Osteocyte (in vitro differentiated cells): ENCODE measurements around the gene SHPK. TPM values are rescaled to one million over a fixed set of nuclear protein-coding genes. Genes with fewer than 3 reads are reported as not detected.

Source experiments
- DNase-seq: peaks from one replicate; pipeline ENCODE4 v3.0.0; 2021; ENCODE audit warnings: mixed read lengths; ENCODE audit not compliant: unreplicated experiment; ENCODE audit errors: extremely low spot score
- H3K27ac Mint-ChIP-seq: one replicate; pipeline ENCODE4 v1.8.0; 2021; ENCODE audit warnings: mild to moderate bottlenecking, mixed read lengths; ENCODE audit not compliant: unreplicated experiment
- H3K27me3 Mint-ChIP-seq: one replicate; pipeline ENCODE4 v1.8.0; 2021; ENCODE audit warnings: mixed read lengths; ENCODE audit not compliant: unreplicated experiment
- H3K36me3 Mint-ChIP-seq: one replicate; pipeline ENCODE4 v1.8.0; 2021; ENCODE audit warnings: mixed read lengths; ENCODE audit not compliant: unreplicated experiment
- H3K4me1 Mint-ChIP-seq: one replicate; pipeline ENCODE4 v1.8.0; 2021; ENCODE audit warnings: mixed read lengths; ENCODE audit not compliant: unreplicated experiment
- H3K4me3 Mint-ChIP-seq: one replicate; pipeline ENCODE4 v1.8.0; 2021; ENCODE audit warnings: mild to moderate bottlenecking, moderate library complexity, mixed read lengths; ENCODE audit not compliant: unreplicated experiment
- H3K9me3 Mint-ChIP-seq: one replicate; pipeline ENCODE4 v1.8.0; 2021; ENCODE audit warnings: mixed read lengths; ENCODE audit not compliant: unreplicated experiment
- CTCF ChIP-seq: fragments of 200-600 bp; sonication (generic); IDR thresholded peaks from 2 replicates; pipeline ENCODE4 v1.5.0; 2021; ENCODE audit warnings: antibody characterized with exemption, mild to moderate bottlenecking, moderate library complexity
- total RNA-seq: library from RNA; stranded (reverse); gene quantifications from 2 replicates; pipeline ENCODE4 v1.2.1, GENCODE V29; 2021

Gene SHPK
- total RNA-seq, 1 donor from 2014 or later, result 8.5 TPM

GRCh38 chr17:3626831-3627768 lies 8.9 kb downstream of the SHPK start:
- Mint-ChIP-seq H3K27ac (no peak overlapping the region), H3K36me3 (peaks cover 33% of the 10 kb centered on the region), H3K4me1 (no peaks in the 10 kb centered on the region), H3K9me3 (no peaks in the 10 kb centered on the region), H3K27me3 (no peaks in the 10 kb centered on the region), H3K4me3 (no peak overlapping the region)
- no peak for DNase-seq
- no peak for TF ChIP-seq CTCF

GRCh38 chr17:3622977-3623594 lies 13.0 kb downstream of the SHPK start:
- H3K9me3 Mint-ChIP-seq, result no peaks in the 10 kb centered on the region
- TF ChIP-seq CTCF, result no peak
- DNase-seq, result no peak
- H3K36me3 Mint-ChIP-seq, result peaks cover 39% of the 10 kb centered on the region
- H3K4me3 Mint-ChIP-seq, result no peak overlapping the region
- no peaks in the 10 kb centered on the region for H3K4me1 Mint-ChIP-seq
- H3K27me3 Mint-ChIP-seq, result no peaks in the 10 kb centered on the region
- H3K27ac Mint-ChIP-seq, result no peak overlapping the region

- Mint-ChIP-seq H3K27me3 (no peaks in the 10 kb centered on the region), H3K27ac (no peak overlapping the region), H3K4me3 (no peak overlapping the region), H3K9me3 (no peaks in the 10 kb centered on the region), H3K4me1 (no peaks in the 10 kb centered on the region), H3K36me3 (peaks cover 42% of the 10 kb centered on the region)
- DNase-seq, result no peak
- no peak for TF ChIP-seq CTCF
Observed at GRCh38 chr17:3621146-3621720, 14.8 kb downstream of the SHPK start.

GRCh38 chr17:3615160-3615870 lies 20.7 kb downstream of the SHPK start:
- no peak overlapping the region for H3K27ac Mint-ChIP-seq
- no peak for TF ChIP-seq CTCF
- H3K36me3 Mint-ChIP-seq, result peaks cover 44% of the 10 kb centered on the region
- H3K4me1 Mint-ChIP-seq, result no peaks in the 10 kb centered on the region
- no peaks in the 10 kb centered on the region for H3K27me3 Mint-ChIP-seq
- no peak for DNase-seq
- H3K4me3 Mint-ChIP-seq, result no peak overlapping the region
- H3K9me3 Mint-ChIP-seq, result no peaks in the 10 kb centered on the region
